MM.1S (cell line): ENCODE measurements around the gene PHETA2.
"Not testable (repeated sequence)": the region's sequence is repeated elsewhere in the genome, so short reads cannot be mapped to it uniquely, and the experiment has no call there.

Experiments
- DNase-seq: peaks from one replicate; pipeline ENCODE4 v3.0.0-alpha.2; 2015
- H2AFZ ChIP-seq: fragments of 300-600 bp; sonication (generic); 2 replicates; pipeline ENCODE4 v1.6.0; 2016; ENCODE audit warnings: antibody characterized with exemption, low read length
- H3F3A ChIP-seq: fragments of 300-600 bp; sonication (generic); 2 replicates; pipeline ENCODE4 v1.6.1; 2016; ENCODE audit warnings: mild to moderate bottlenecking, antibody characterized with exemption, low read length, moderate library complexity, mixed read lengths; ENCODE audit not compliant: insufficient read depth
- H3K27ac ChIP-seq: fragments of 300-600 bp; sonication (generic); 2 replicates; pipeline ENCODE4 v1.5.1; 2016; ENCODE audit warnings: mild to moderate bottlenecking, low read length
- H3K27me3 ChIP-seq: fragments of 300-600 bp; sonication (generic); replicated peaks from 2 replicates; pipeline ENCODE4 v1.6.0; 2016; ENCODE audit warnings: low read length; ENCODE audit not compliant: insufficient read depth
- H3K36me3 ChIP-seq: fragments of 300-600 bp; sonication (generic); replicated peaks from 2 replicates; pipeline ENCODE4 v1.6.1; 2016; ENCODE audit warnings: mild to moderate bottlenecking, low read length, mixed read lengths; ENCODE audit not compliant: insufficient read depth
- H3K4me1 ChIP-seq: fragments of 300-600 bp; sonication (generic); 2 replicates; pipeline ENCODE4 v1.6.1; 2016; ENCODE audit warnings: low read length, mixed read lengths
- H3K4me2 ChIP-seq: fragments of 300-600 bp; sonication (generic); 2 replicates; pipeline ENCODE4 v1.6.0; 2016; ENCODE audit warnings: low read depth, low read length
- H3K4me3 ChIP-seq: fragments of 300-600 bp; sonication (generic); 2 replicates; pipeline ENCODE4 v1.5.1; 2016; ENCODE audit warnings: low read length, mixed read lengths
- H3K79me2 ChIP-seq: fragments of 300-600 bp; sonication (generic); 2 replicates; pipeline ENCODE4 v1.6.1; 2016; ENCODE audit warnings: mixed run types, low read length, mixed read lengths
- H3K9ac ChIP-seq: fragments of 300-600 bp; sonication (generic); 2 replicates; pipeline ENCODE4 v1.6.1; 2016; ENCODE audit warnings: low read length, mixed read lengths
- H3K9me2 ChIP-seq: fragments of 300-600 bp; sonication (generic); replicated peaks from 2 replicates; pipeline ENCODE4 v1.6.1; 2016; ENCODE audit warnings: mild to moderate bottlenecking, low read length, mixed read lengths; ENCODE audit not compliant: insufficient read depth
- H3K9me3 ChIP-seq: fragments of 300-600 bp; sonication (generic); replicated peaks from 2 replicates; pipeline ENCODE4 v1.6.1; 2016; ENCODE audit warnings: mild to moderate bottlenecking, low read length, mixed read lengths; ENCODE audit not compliant: insufficient read depth
- H4K20me1 ChIP-seq: fragments of 300-600 bp; sonication (generic); 2 replicates; pipeline ENCODE4 v1.6.1; 2016; ENCODE audit warnings: mild to moderate bottlenecking, low read length, moderate library complexity, mixed read lengths; ENCODE audit not compliant: insufficient read depth
- CTCF ChIP-seq: fragments of 300-600 bp; sonication (generic); IDR thresholded peaks from 2 replicates; pipeline ENCODE4 v1.5.1; 2016; ENCODE audit warnings: antibody characterized with exemption, low read length, mixed read lengths
- EZH2 ChIP-seq: fragments of 300-600 bp; sonication (generic); optimal IDR thresholded peaks from 2 replicates; pipeline ENCODE3; 2017; ENCODE audit warnings: low read depth, mild to moderate bottlenecking, antibody characterized with exemption, low read length, mixed read lengths
- EZH2phosphoT487 ChIP-seq: fragments of 300-600 bp; sonication (generic); IDR thresholded peaks from 2 replicates; pipeline ENCODE4 v1.6.1; 2018; ENCODE audit warnings: antibody characterized with exemption, low read length

The PHETA2 gene

GRCh38 chr22:42090596-42091454, 16.8 kb downstream of the PHETA2 start, which contains the start of gene NDUFA6:
TSS of gene NDUFA6 (minus strand) at chr22:42090772. CDS start at chr22:42090744, 28 bp downstream.
- no peaks in the 10 kb centered on the region for H4K20me1 ChIP-seq
- H3K4me2 ChIP-seq, result peak within 1 kb of the TSS; percentile 87
- H3F3A ChIP-seq, result peaks cover 16% of the 10 kb centered on the region
- peak; percentile 99 for DNase-seq
- peaks cover 10% of the 10 kb centered on the region for H3K4me1 ChIP-seq
- H3K9ac ChIP-seq, result peak within 1 kb of the TSS; percentile 97
- H3K4me3 ChIP-seq, result peak within 1 kb of the TSS; percentile 100
- no peaks in the 10 kb centered on the region for H3K27me3 ChIP-seq
- H3K9me2 ChIP-seq, result no peaks in the 10 kb centered on the region
- TF ChIP-seq EZH2 (no peak), EZH2phosphoT487 (no peak), CTCF (peak; percentile 95)
- peak within 1 kb of the TSS; percentile 90 for H3K27ac ChIP-seq
- H2AFZ ChIP-seq, result peak within 1 kb of the TSS; percentile 85
- H3K36me3 ChIP-seq, result peaks cover 17% of the 10 kb centered on the region
- peaks cover 40% of the 10 kb centered on the region for H3K79me2 ChIP-seq
- no peaks in the 10 kb centered on the region for H3K9me3 ChIP-seq

- H3K4me3 ChIP-seq, result peak overlapping the region; percentile 58
- peaks cover 34% of the 10 kb centered on the region for H3K79me2 ChIP-seq
- peak overlapping the region; percentile 26; the same call in 1 of the 2 replicates for H3K27ac ChIP-seq
- DNase-seq, result peak; percentile 24
- H3K4me2 ChIP-seq, result peak overlapping the region; percentile 85
- H3K36me3 ChIP-seq, result peaks cover 12% of the 10 kb centered on the region
- H4K20me1 ChIP-seq, result no peaks in the 10 kb centered on the region
- no peaks in the 10 kb centered on the region for H3K27me3 ChIP-seq
- H3F3A ChIP-seq, result peaks cover 15% of the 10 kb centered on the region
- H3K4me1 ChIP-seq, result peaks cover 10% of the 10 kb centered on the region
- TF ChIP-seq EZH2 (no peak), CTCF (no peak), EZH2phosphoT487 (no peak)
- H3K9me3 ChIP-seq, result no peaks in the 10 kb centered on the region
- peak overlapping the region; percentile 85 for H2AFZ ChIP-seq
- H3K9ac ChIP-seq, result peak overlapping the region; percentile 53
- H3K9me2 ChIP-seq, result no peaks in the 10 kb centered on the region
These were observed 17.4 kb downstream of the PHETA2 start for GRCh38 chr22:42091455-42091782.

GRCh38 chr22:42101199-42101598, 27.2 kb downstream of the PHETA2 start:
- Histone ChIP-seq H3K4me1 (no peaks in the 10 kb centered on the region), H3K9me3 (no peaks in the 10 kb centered on the region), H3K27me3 (no peaks in the 10 kb centered on the region), H2AFZ (no peak overlapping the region), H4K20me1 (no peaks in the 10 kb centered on the region), H3K79me2 (no peaks in the 10 kb centered on the region), H3K27ac (no peak overlapping the region), H3K4me2 (no peak overlapping the region), H3F3A (no peaks in the 10 kb centered on the region), H3K36me3 (no peaks in the 10 kb centered on the region), H3K9me2 (no peaks in the 10 kb centered on the region), H3K4me3 (no peak overlapping the region), H3K9ac (no peak overlapping the region)
- no peak for TF ChIP-seq CTCF
- TF ChIP-seq EZH2phosphoT487, result no peak
- no peak for TF ChIP-seq EZH2
- DNase-seq, result no peak

- not testable (repeated sequence) for H3K79me2 ChIP-seq, H3K9ac ChIP-seq, H4K20me1 ChIP-seq, H2AFZ ChIP-seq, H3K9me3 ChIP-seq, DNase-seq, H3K36me3 ChIP-seq, H3F3A ChIP-seq, H3K27me3 ChIP-seq, H3K9me2 ChIP-seq, H3K4me2 ChIP-seq, H3K4me1 ChIP-seq, H3K27ac ChIP-seq, H3K4me3 ChIP-seq
These were observed 30.3 kb downstream of the PHETA2 start for GRCh38 chr22:42104332-42104860.
